HepG2 (cell line): ENCODE data around the gene TAGLN2. TPM values are rescaled to one million over a fixed set of nuclear protein-coding genes. Genes with fewer than 3 reads are reported as not detected.

Experiments used
- ATAC-seq: fragments of 200-7000 bp; cut with Tn5 transposase; 3 replicates; pipeline ENCODE4 v1.9.1; 2020; ENCODE audit warnings: mild to moderate bottlenecking, moderate library complexity
- BruUV-seq: library from RNA; stranded (reverse); fragments of 400-500 nt; replicated peaks from 2 replicates; lab custom pipeline; 2021; lab: Mats Ljungman, UMichigan
- CTCF ChIA-PET: fragments of 300-600 bp; formaldehyde crosslinking; extraction: SDS; loops from one replicate; lab custom pipeline; 2021; ENCODE audit warnings: low total read pairs, inconsistent platforms, low intra/inter-chr PET ratio; lab: Yijun Ruan, JAX
- POLR2A ChIA-PET: fragments of 350-600 bp; sonication (Branson Sonifier 250); formaldehyde crosslinking; loops from one replicate; lab custom pipeline; 2020; ENCODE audit warnings: antibody characterized with exemption, inconsistent platforms; lab: Yijun Ruan, JAX
- DNase-seq: peaks from one replicate; pipeline ENCODE4 v3.0.0-alpha.2; 2015; ENCODE audit warnings: low spot score
- FAIRE-seq: peaks from 3 replicates; lab custom pipeline; 2011; peaks lifted over from hg19 to GRCh38; lab: Jason Lieb, UNC
- H2AFZ ChIP-seq: one replicate; pipeline ENCODE4 v1.6.1; 2011; ENCODE audit warnings: low read length, inconsistent platforms
- H3K27ac ChIP-seq: fragments of 300-600 bp; 3 replicates; pipeline ENCODE4 v1.8.0; 2011; ENCODE audit warnings: mixed run types, mild to moderate bottlenecking, mixed read lengths, low read length, inconsistent platforms; ENCODE audit not compliant: insufficient read depth; ENCODE audit errors: extremely low read length
- H3K27me3 ChIP-seq, 2 experiments: fragments of 200-600 bp in 1 of 2; 2 replicates in 1 of 2; 3 replicates in 1 of 2; pipeline versions ENCODE4 v1.6.0 to v1.8.0; 2011; ENCODE audit warnings: low read length in 2 of 2, mild to moderate bottlenecking in 2 of 2, moderate library complexity in 2 of 2, inconsistent platforms in 1 of 2; ENCODE audit not compliant: insufficient read depth in 2 of 2, control insufficient read depth in 1 of 2
- H3K36me3 ChIP-seq, 2 experiments: fragments of 200-600 bp in 1 of 2; replicated peaks in 1 of 2; 2 replicates in 1 of 2; 3 replicates in 1 of 2; pipeline versions ENCODE4 v1.5.1 to v1.8.0; 2011; ENCODE audit warnings: low read length in 2 of 2, inconsistent platforms in 1 of 2; ENCODE audit not compliant: insufficient read depth in 2 of 2, control insufficient read depth in 1 of 2
- H3K4me1 ChIP-seq: 2 replicates; pipeline ENCODE4 v1.5.1; 2012; ENCODE audit warnings: low read length, inconsistent platforms; ENCODE audit not compliant: insufficient read depth
- H3K4me2 ChIP-seq: 2 replicates; pipeline ENCODE4 v1.6.0; 2011; ENCODE audit warnings: low read depth, low read length, inconsistent platforms
- H3K4me3 ChIP-seq, 3 experiments: fragments of 200-600 bp in 1 of 3; sonication (generic), shearing (Covaris generic) in 1 of 3; replicated peaks in 1 of 3; 2 replicates each; pipeline ENCODE4 v1.5.1; 2011 to 2016; ENCODE audit warnings: low read length in 3 of 3, inconsistent platforms in 2 of 3, low read depth in 2 of 3, mild to moderate bottlenecking in 2 of 3, control low read depth in 1 of 3, mixed read lengths in 1 of 3; ENCODE audit not compliant: insufficient read depth in 1 of 3
- H3K79me2 ChIP-seq: one replicate; pipeline ENCODE4 v1.6.1; 2011; ENCODE audit warnings: low read length, inconsistent platforms; ENCODE audit not compliant: insufficient read depth
- H3K9ac ChIP-seq: 2 replicates; pipeline ENCODE4 v1.6.0; 2011; ENCODE audit warnings: mild to moderate bottlenecking, low read depth, low read length, inconsistent platforms; ENCODE audit not compliant: insufficient read depth
- H3K9me3 ChIP-seq: 2 replicates; pipeline ENCODE4 v1.5.1; 2012; ENCODE audit warnings: mild to moderate bottlenecking, low read length
- H4K20me1 ChIP-seq: 2 replicates; pipeline ENCODE4 v1.6.0; 2011; ENCODE audit warnings: inconsistent platforms, mild to moderate bottlenecking, low read length, moderate library complexity; ENCODE audit not compliant: insufficient read depth
- ASH2L ChIP-seq: fragments of 300-600, 200-600 bp; sonication (generic); IDR thresholded peaks from 2 replicates; pipeline ENCODE4 v1.7.0; 2017; ENCODE audit warnings: low read depth, mild to moderate bottlenecking, moderate library complexity, mixed read lengths, low read length; ENCODE audit not compliant: insufficient read length
- ATAD3A ChIP-seq: sonication (generic); formaldehyde crosslinking; IDR thresholded peaks from 2 replicates; pipeline ENCODE4 v1.4.0; 2020; ENCODE audit warnings: missing genetic modification reagents
- ATF1 ChIP-seq: IDR thresholded peaks from 2 replicates; pipeline ENCODE4 v1.6.1; 2016; ENCODE audit warnings: mild to moderate bottlenecking, control low read depth
- CENPX ChIP-seq: sonication (generic); formaldehyde crosslinking; IDR thresholded peaks from 2 replicates; pipeline ENCODE4 v1.9.0; 2021; ENCODE audit warnings: mild to moderate bottlenecking, missing genetic modification reagents, moderate library complexity
- ETV5 ChIP-seq: IDR thresholded peaks from 2 replicates; pipeline ENCODE4 v1.6.1; 2018; ENCODE audit warnings: missing biosample characterization, missing genetic modification reagents, inconsistent platforms, borderline replicate concordance
- HNF4A ChIP-seq: sonication (generic); formaldehyde crosslinking; IDR thresholded peaks from 2 replicates; pipeline ENCODE4 v1.4.0; 2020; ENCODE audit warnings: missing genetic modification reagents
- KDM5A ChIP-seq: fragments of 200-600 bp; sonication (generic); IDR thresholded peaks from 2 replicates; pipeline ENCODE4 v1.7.0; 2018; ENCODE audit warnings: antibody characterized with exemption, mild to moderate bottlenecking, low read length, borderline replicate concordance
- SYNCRIP ChIP-seq: fragments of 200-400 bp; formaldehyde crosslinking; IDR thresholded peaks from 2 replicates; pipeline ENCODE4 v1.6.1; 2018; ENCODE audit warnings: mild to moderate bottlenecking, low read depth, low read length; ENCODE audit not compliant: insufficient read depth
- ZFY ChIP-seq: sonication (generic); formaldehyde crosslinking; IDR thresholded peaks from 2 replicates; pipeline ENCODE4 v1.4.0; 2020; ENCODE audit warnings: missing genetic modification reagents
- ZMYM2 ChIP-seq: sonication (generic); formaldehyde crosslinking; IDR thresholded peaks from 2 replicates; pipeline ENCODE4 v1.8.0; 2022; ENCODE audit warnings: mild to moderate bottlenecking, missing genetic modification reagents
- ZNF124 ChIP-seq: sonication (generic); formaldehyde crosslinking; IDR thresholded peaks from 2 replicates; pipeline ENCODE4 v1.4.0; 2020; ENCODE audit warnings: missing genetic modification reagents
- ZNF468 ChIP-seq: sonication (generic); formaldehyde crosslinking; IDR thresholded peaks from 2 replicates; pipeline ENCODE4 v1.8.0; 2022; ENCODE audit warnings: mild to moderate bottlenecking, moderate library complexity, missing genetic modification reagents
- ZNF629 ChIP-seq: sonication (generic); formaldehyde crosslinking; conservative IDR thresholded peaks from 2 replicates; pipeline ENCODE4 v1.5.0; 2020; ENCODE audit warnings: missing genetic modification reagents
- ZNF720 ChIP-seq: sonication (generic); formaldehyde crosslinking; IDR thresholded peaks from 2 replicates; pipeline ENCODE4 v1.4.0; 2020; ENCODE audit warnings: missing genetic modification reagents
- ZNF75D ChIP-seq: sonication (generic); formaldehyde crosslinking; IDR thresholded peaks from 2 replicates; pipeline ENCODE4 v1.8.1; 2023; ENCODE audit warnings: missing genetic modification reagents, mild to moderate bottlenecking, borderline replicate concordance
- ZNF879 ChIP-seq: sonication (generic); formaldehyde crosslinking; IDR thresholded peaks from 2 replicates; pipeline ENCODE4 v1.8.1; 2023; ENCODE audit warnings: missing genetic modification reagents
- ZSCAN12 ChIP-seq: sonication (generic); formaldehyde crosslinking; IDR thresholded peaks from 2 replicates; pipeline ENCODE4 v1.9.0; 2021; ENCODE audit warnings: mild to moderate bottlenecking, missing genetic modification reagents
- WGBS: methylation state at CpG from one replicate; pipeline ENCODE4 v1.1.6; 2017; ENCODE audit warnings: low lambda C conversion rate; 5-methylcytosine and 5-hydroxymethylcytosine counted together
- in situ Hi-C: cut with HindIII; loops from 2 replicates; pipeline ENCODE4 v1.10.0; 2017; ENCODE audit warnings: low pct_unique_long_range_greater_than_20kb; ENCODE audit not compliant: extremely low pct_ligation_motif_present
- intact Hi-C: fragments of 100-400 bp; cut with micrococcal nuclease; formaldehyde crosslinking; loops from one replicate; pipeline ENCODE4 v1.10.0; 2022; ENCODE audit not compliant: unreplicated experiment
- polyA plus RNA-seq, 8 experiments: library from polyadenylated mRNA; depleted of rRNA in 3 of 8; stranded (reverse) in 7 of 8; unstranded in 1 of 8; fragments of >200 nt; fragmentation: Illumina TruSeq in 4 of 8; extraction: Trizol in 4 of 8; gene quantifications; 2 replicates each; pipeline versions ENCODE4 v1.2.1 to v1.2.3, GENCODE V29; 2011 to 2016; ENCODE audit warnings: low read depth in 4 of 8, missing spikeins in 1 of 8, mixed read lengths in 1 of 8; ENCODE audit not compliant: insufficient read depth in 1 of 8
- total RNA-seq, 5 experiments: library from RNA; depleted of rRNA; stranded (reverse); fragments of >200 nt; fragmentation: Illumina TruSeq; extraction: Trizol; gene quantifications; 2 replicates each; pipeline ENCODE4 v1.2.3, GENCODE V29; 2016; ENCODE audit warnings: low read depth in 1 of 5
- TF ChIP-seq, protein P1 (sequence below): sonication (generic); formaldehyde crosslinking; IDR thresholded peaks from 2 replicates; pipeline ENCODE4 v1.5.1; 2020; ENCODE audit warnings: missing genetic modification reagents, mild to moderate bottlenecking, borderline replicate concordance

Gene TAGLN2
- total and polyA plus RNA-seq, 2 of the 13 experiments (the other 11 are each of a cell fraction or from before 2014, with no cell fraction given): 6.7 to 17.2 TPM

DNA sequence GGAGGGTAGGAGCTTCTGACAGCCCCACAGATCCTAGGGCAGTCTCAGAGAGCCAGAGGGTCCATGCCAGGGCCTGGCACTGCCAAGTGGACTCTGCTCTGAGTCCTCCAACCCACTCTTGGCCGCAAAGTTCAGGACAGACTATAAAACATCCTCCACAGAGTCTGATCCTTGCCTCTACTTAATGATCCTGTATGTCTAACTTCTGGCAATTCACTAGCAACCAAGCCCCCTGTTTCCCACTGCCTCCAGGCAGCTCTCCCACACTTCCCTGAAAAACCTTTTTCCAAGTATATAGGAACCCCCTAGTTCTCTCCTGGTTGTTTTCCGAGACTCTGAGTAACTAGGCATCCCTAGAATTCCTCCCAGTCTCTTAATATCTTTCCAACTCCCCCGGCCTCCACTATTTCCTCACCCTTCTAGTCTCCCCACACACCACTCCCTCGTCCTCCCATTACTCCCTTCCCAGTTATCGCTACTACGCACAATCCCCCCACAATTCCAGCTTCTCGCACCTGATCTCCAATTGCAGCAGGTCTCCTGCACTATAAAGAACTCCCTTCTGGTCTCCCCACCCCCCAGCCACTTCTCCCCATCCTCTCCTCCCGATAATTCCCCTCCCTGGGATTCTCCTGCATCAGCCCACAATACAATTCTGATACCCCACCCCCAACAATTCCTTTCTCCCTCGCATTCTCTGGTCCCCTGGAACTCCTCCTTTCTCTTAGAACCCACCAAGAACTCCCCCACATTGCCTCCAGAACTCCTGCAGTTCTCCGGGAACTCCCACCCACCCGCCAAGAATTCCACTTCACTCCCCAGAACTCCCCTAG, 19.5 kb upstream of the TAGLN2 start:
- TF ChIP-seq ZMYM2 (CRISPR knock-in tag): no peak
- no peak for TF ChIP-seq ZNF629 (CRISPR knock-in tag)
- TF ChIP-seq ASH2L: no peak
- TF ChIP-seq, protein P1, sequence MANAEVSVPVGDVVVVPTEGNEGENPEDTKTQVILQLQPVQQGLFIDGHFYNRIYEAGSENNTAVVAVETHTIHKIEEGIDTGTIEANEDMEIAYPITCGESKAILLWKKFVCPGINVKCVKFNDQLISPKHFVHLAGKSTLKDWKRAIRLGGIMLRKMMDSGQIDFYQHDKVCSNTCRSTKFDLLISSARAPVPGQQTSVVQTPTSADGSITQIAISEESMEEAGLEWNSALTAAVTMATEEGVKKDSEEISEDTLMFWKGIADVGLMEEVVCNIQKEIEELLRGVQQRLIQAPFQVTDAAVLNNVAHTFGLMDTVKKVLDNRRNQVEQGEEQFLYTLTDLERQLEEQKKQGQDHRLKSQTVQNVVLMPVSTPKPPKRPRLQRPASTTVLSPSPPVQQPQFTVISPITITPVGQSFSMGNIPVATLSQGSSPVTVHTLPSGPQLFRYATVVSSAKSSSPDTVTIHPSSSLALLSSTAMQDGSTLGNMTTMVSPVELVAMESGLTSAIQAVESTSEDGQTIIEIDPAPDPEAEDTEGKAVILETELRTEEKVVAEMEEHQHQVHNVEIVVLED (CRISPR knock-in tag): no peak
- no peak for TF ChIP-seq KDM5A
- TF ChIP-seq ATF1: no peak
- no peak for TF ChIP-seq ZFY (CRISPR knock-in tag)
- TF ChIP-seq ATAD3A (CRISPR knock-in tag): no peak
- TF ChIP-seq ZSCAN12 (CRISPR knock-in tag): no peak
- TF ChIP-seq CENPX (CRISPR knock-in tag): no peak
- no peak for TF ChIP-seq ZNF879 (CRISPR knock-in tag)
- no peak for TF ChIP-seq ZNF468 (CRISPR knock-in tag)
- no peak for TF ChIP-seq ZNF75D (CRISPR knock-in tag)
- TF ChIP-seq SYNCRIP: no peak
- TF ChIP-seq ZNF124 (CRISPR knock-in tag): no peak
- TF ChIP-seq HNF4A (CRISPR knock-in tag): no peak
- no peak for TF ChIP-seq ETV5
- no peak for TF ChIP-seq ZNF720 (CRISPR knock-in tag)
- no peak overlapping the region for H3K27ac ChIP-seq
- H2AFZ ChIP-seq: no peak overlapping the region
- CTCF ChIA-PET: interaction anchor here (1.9 kb wide), 1 partner anchor 63 kb away, joined by 4 read pairs; no protein-coding TSS in a partner anchor
- DNase-seq: no peak
- POLR2A ChIA-PET: no interaction called here
- intact Hi-C loops (no loop called here), in situ Hi-C loops (no loop called here)
- peaks cover 14 to 73% of the 10 kb centered on the region in 2 experiments; a peak in 4 of 5 replicates for H3K27me3 ChIP-seq
- BruUV-seq: no TSS peak
- H3K9me3 ChIP-seq: no peaks in the 10 kb centered on the region
- peaks cover 11% of the 10 kb centered on the region for H3K4me1 ChIP-seq
- no peaks in the 10 kb centered on the region for H3K36me3 ChIP-seq
- peak overlapping the region; percentile 53 for H3K4me2 ChIP-seq
- 52% methylated on average over 11 of the region's 11 CpGs for WGBS
- ATAC-seq: no peak
- peak overlapping the region in 1 of 3 experiments; percentile 58; a peak in 1 of 6 replicates for H3K4me3 ChIP-seq
- no peaks in the 10 kb centered on the region for H3K79me2 ChIP-seq
- no peaks in the 10 kb centered on the region for H4K20me1 ChIP-seq
- no peak for FAIRE-seq
- no peak overlapping the region for H3K9ac ChIP-seq
